OCI-LY7 (cell line): ENCODE measurements around the gene MSN. TPM values are rescaled to one million over a fixed set of nuclear protein-coding genes. Genes with fewer than 3 reads are reported as not detected.
"Not testable (repeated sequence)": the region's sequence is repeated elsewhere in the genome, so short reads cannot be mapped to it uniquely, and the experiment has no call there.

Experiments
- BruUV-seq: library from RNA; stranded (reverse); fragments of 400-500 nt; replicated peaks from 2 replicates; lab custom pipeline; 2021; lab: Mats Ljungman, UMichigan
- CTCF ChIA-PET: fragments of 300-600 bp; sonication (Branson Sonifier 250); formaldehyde crosslinking; loops from one replicate; lab custom pipeline; 2022; ENCODE audit warnings: antibody characterized with exemption; ENCODE audit not compliant: unreplicated experiment; lab: Charles Lee
- POLR2A ChIA-PET: fragments of 300-600 bp; sonication (Branson Sonifier 250); formaldehyde crosslinking; loops from one replicate; lab custom pipeline; 2022; ENCODE audit warnings: antibody characterized with exemption; lab: Charles Lee
- DNase-seq: peaks from one replicate; pipeline ENCODE4 v3.0.0-alpha.2; 2015; ENCODE audit warnings: low spot score
- H2AFZ ChIP-seq: fragments of 200-600 bp; sonication (generic), shearing (Covaris generic); 2 replicates; pipeline ENCODE4 v1.6.1; 2014; ENCODE audit warnings: mild to moderate bottlenecking, antibody characterized with exemption, low read length, moderate library complexity
- H3K27ac ChIP-seq: fragments of 200-600 bp; sonication (generic); 2 replicates; pipeline ENCODE4 v1.5.1; 2014; ENCODE audit warnings: mixed run types, low read depth, mild to moderate bottlenecking, moderate library complexity, low read length, inconsistent platforms; ENCODE audit not compliant: poor library complexity, severe bottlenecking
- H3K36me3 ChIP-seq: fragments of 200-600 bp; sonication (generic); 2 replicates; pipeline ENCODE4 v1.6.1; 2014; ENCODE audit warnings: mild to moderate bottlenecking, antibody characterized with exemption, low read length, moderate library complexity, mixed read lengths; ENCODE audit not compliant: insufficient read depth
- H3K4me1 ChIP-seq: fragments of 200-600 bp; sonication (generic); 2 replicates; pipeline ENCODE4 v1.5.1; 2014; ENCODE audit warnings: mild to moderate bottlenecking, low read length; ENCODE audit not compliant: insufficient read depth, poor library complexity, severe bottlenecking
- H3K4me2 ChIP-seq: fragments of 200-600 bp; sonication (generic); 2 replicates; pipeline ENCODE4 v1.6.1; 2014; ENCODE audit warnings: mild to moderate bottlenecking, low read length
- H3K4me3 ChIP-seq: fragments of 200-600 bp; sonication (generic); 2 replicates; pipeline ENCODE4 v1.5.1; 2014; ENCODE audit warnings: mild to moderate bottlenecking, low read depth, low read length; ENCODE audit not compliant: poor library complexity, severe bottlenecking
- H3K79me2 ChIP-seq: fragments of 200-600 bp; sonication (generic); 2 replicates; pipeline ENCODE4 v1.6.1; 2016; ENCODE audit warnings: low read depth, mild to moderate bottlenecking, low read length, moderate library complexity, mixed read lengths; ENCODE audit not compliant: insufficient read depth
- H3K9me2 ChIP-seq: fragments of 200-600 bp; sonication (generic); 2 replicates; pipeline ENCODE4 v1.6.1; 2016; ENCODE audit warnings: mild to moderate bottlenecking, low read length, mixed read lengths; ENCODE audit not compliant: insufficient read depth
- H3K9me3 ChIP-seq: fragments of 200-600 bp; sonication (generic); 2 replicates; pipeline ENCODE4 v1.6.1; 2014; ENCODE audit warnings: mild to moderate bottlenecking, mixed run types, low read length, mixed read lengths
- H4K20me1 ChIP-seq: fragments of 200-600 bp; sonication (generic); 2 replicates; pipeline ENCODE4 v1.6.1; 2014; ENCODE audit warnings: mild to moderate bottlenecking, antibody characterized with exemption, low read length, moderate library complexity, mixed read lengths; ENCODE audit not compliant: insufficient read depth
- CTCF ChIP-seq: fragments of 200-600 bp; sonication (generic); conservative IDR thresholded peaks from 2 replicates; pipeline ENCODE4 v1.5.1; 2014; ENCODE audit warnings: mild to moderate bottlenecking, antibody characterized with exemption, low read length, moderate library complexity, mixed read lengths
- EZH2phosphoT487 ChIP-seq: fragments of 200-600 bp; sonication (generic); IDR thresholded peaks from 2 replicates; pipeline ENCODE4 v1.6.1; 2018; ENCODE audit warnings: low read depth, borderline replicate concordance, mild to moderate bottlenecking, mixed run types, antibody characterized with exemption, low read length, moderate library complexity, mixed read lengths
- intact Hi-C: fragments of 100-400 bp; cut with micrococcal nuclease; formaldehyde crosslinking; loops from one replicate; pipeline ENCODE4 v1.10.0; 2022; ENCODE audit not compliant: unreplicated experiment
- total RNA-seq, 2 experiments: library from RNA; depleted of rRNA in 1 of 2; stranded (reverse); fragments of >200 nt in 1 of 2; shearing (Covaris generic) in 1 of 2; gene quantifications; 2 replicates each; pipeline ENCODE4 v1.2.3, GENCODE V29; 2014 to 2022

Gene MSN
- total RNA-seq, 2 experiments from 2014 or later: 95.8 to 143 TPM

DNA sequence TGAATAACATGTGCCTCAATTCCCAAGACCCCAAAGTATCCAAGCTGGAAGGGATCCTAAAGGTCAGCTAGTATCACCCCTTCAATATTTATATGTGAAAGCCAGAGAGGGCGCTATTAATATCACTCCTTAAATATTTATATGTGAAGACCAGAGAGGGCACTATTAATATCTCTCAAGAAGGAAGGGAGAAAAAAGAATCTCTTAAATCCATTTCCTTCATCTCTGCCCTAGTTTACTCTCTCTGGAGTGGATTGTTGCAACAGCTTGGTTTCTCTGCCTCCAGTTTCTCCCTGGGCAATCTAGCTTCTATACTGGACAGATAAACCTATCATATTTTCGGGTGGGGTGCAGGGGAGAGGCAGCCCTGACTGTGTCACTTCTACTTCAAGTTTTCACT is 31.6 kb upstream of the MSN start:
- no peak overlapping the region for H3K4me2 ChIP-seq
- DNase-seq: no peak

GRCh38 chrX:65636261-65636660 is 31.2 kb upstream of the MSN start:
- H3K79me2 ChIP-seq, H2AFZ ChIP-seq, H3K4me2 ChIP-seq, H3K4me1 ChIP-seq, H3K27ac ChIP-seq, DNase-seq, H3K36me3 ChIP-seq, intact Hi-C loops, H3K9me2 ChIP-seq, H3K9me3 ChIP-seq, CTCF ChIA-PET, BruUV-seq, H4K20me1 ChIP-seq, H3K4me3 ChIP-seq: not testable (repeated sequence)
- POLR2A ChIA-PET: interaction anchor here (0.7 kb wide), 1 partner anchor 196 kb away, joined by 4 read pairs; no protein-coding TSS in a partner anchor

More for the DNA sequence above, 31.6 kb upstream of the MSN start:
- POLR2A ChIA-PET: no interaction called here
- no peaks in the 10 kb centered on the region for H4K20me1 ChIP-seq
- BruUV-seq: no TSS peak
- H3K9me3 ChIP-seq: no peaks in the 10 kb centered on the region
- intact Hi-C loops: no loop called here
- H3K4me3 ChIP-seq: no peak overlapping the region
- H3K36me3 ChIP-seq: no peaks in the 10 kb centered on the region
- H3K4me1 ChIP-seq: no peaks in the 10 kb centered on the region
- no peak overlapping the region for H2AFZ ChIP-seq
- CTCF ChIA-PET: interaction anchor here (0.6 kb wide), 1 partner anchor 101 kb away, joined by 4 read pairs; no protein-coding TSS in a partner anchor
- TF ChIP-seq CTCF (no peak; the same call in 1 of the 2 replicates), EZH2phosphoT487 (no peak)
- H3K79me2 ChIP-seq: no peaks in the 10 kb centered on the region
- H3K27ac ChIP-seq: no peak overlapping the region
- no peaks in the 10 kb centered on the region for H3K9me2 ChIP-seq

DNA sequence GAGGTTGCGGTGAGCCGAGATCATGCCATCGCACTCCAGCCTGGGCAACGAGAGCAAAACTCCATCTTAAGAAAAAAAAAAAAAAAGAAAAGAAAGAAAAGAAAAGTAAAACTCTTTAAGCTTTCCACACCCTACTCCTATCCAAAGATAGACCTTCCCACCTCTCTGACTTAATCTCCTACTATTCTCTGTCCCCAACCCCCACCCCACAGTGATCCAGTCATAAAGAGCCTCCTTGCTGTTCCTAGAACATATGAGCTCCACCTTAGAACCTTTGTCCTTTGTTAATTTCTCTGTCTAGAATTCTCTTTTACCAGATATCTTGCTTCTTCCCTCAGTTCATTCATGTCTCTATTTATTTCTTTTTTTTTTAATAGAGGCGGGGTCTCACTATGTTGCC is 30.1 kb upstream of the MSN start:
- intact Hi-C loops: no loop called here
- DNase-seq: no peak
- H2AFZ ChIP-seq: no peak overlapping the region
- no peaks in the 10 kb centered on the region for H3K36me3 ChIP-seq
- no peak for TF ChIP-seq CTCF
- TF ChIP-seq EZH2phosphoT487: no peak
- H3K4me2 ChIP-seq: no peak overlapping the region
- no TSS peak for BruUV-seq
- H4K20me1 ChIP-seq: no peaks in the 10 kb centered on the region
- no peaks in the 10 kb centered on the region for H3K4me1 ChIP-seq
- POLR2A ChIA-PET: no interaction called here
- H3K4me3 ChIP-seq: no peak overlapping the region
- H3K9me3 ChIP-seq: no peaks in the 10 kb centered on the region
- no peaks in the 10 kb centered on the region for H3K9me2 ChIP-seq
- H3K27ac ChIP-seq: no peak overlapping the region
- no peaks in the 10 kb centered on the region for H3K79me2 ChIP-seq
- CTCF ChIA-PET: no interaction called here
